Astrocyte (in vitro differentiated cells and primary cell): ENCODE data around the gene PASD1. TPM values are rescaled to one million over a fixed set of nuclear protein-coding genes. Genes with fewer than 3 reads are reported as not detected.

Source experiments
- DNase-seq: peaks from one replicate; pipeline ENCODE4 v3.0.0-alpha.2; 2010; ENCODE audit warnings: low read depth
- FAIRE-seq: peaks from 2 replicates; lab custom pipeline; 2011; peaks lifted over from hg19 to GRCh38; lab: Jason Lieb, UNC
- H2AFZ ChIP-seq: 2 replicates; pipeline ENCODE4 v1.6.0; 2012; ENCODE audit warnings: low read depth, low read length, inconsistent platforms
- H3K27ac ChIP-seq: 2 replicates; pipeline ENCODE4 v1.5.1; 2011; ENCODE audit warnings: low read depth, low read length, inconsistent platforms
- H3K27me3 ChIP-seq: 2 replicates; pipeline ENCODE4 v1.6.0; 2011; ENCODE audit warnings: low read length, inconsistent platforms; ENCODE audit not compliant: insufficient read depth
- H3K36me3 ChIP-seq: 2 replicates; pipeline ENCODE4 v1.5.1; 2011; ENCODE audit warnings: low read length, inconsistent platforms; ENCODE audit not compliant: insufficient read depth
- H3K4me1 ChIP-seq: 2 replicates; pipeline ENCODE4 v1.5.1; 2011; ENCODE audit warnings: low read length, inconsistent platforms; ENCODE audit not compliant: insufficient read depth
- H3K4me2 ChIP-seq: 2 replicates; pipeline ENCODE4 v1.6.0; 2012; ENCODE audit warnings: low read length, inconsistent platforms
- H3K4me3 ChIP-seq: 2 replicates; pipeline ENCODE4 v1.5.1; 2011; ENCODE audit warnings: low read depth, mild to moderate bottlenecking, low read length, inconsistent platforms; ENCODE audit not compliant: insufficient read depth
- H3K79me2 ChIP-seq: 2 replicates; pipeline ENCODE4 v1.6.0; 2012; ENCODE audit warnings: mild to moderate bottlenecking, low read length, inconsistent platforms; ENCODE audit not compliant: insufficient read depth
- H3K9ac ChIP-seq: 2 replicates; pipeline ENCODE4 v1.6.0; 2012; ENCODE audit warnings: mild to moderate bottlenecking, low read length, inconsistent platforms
- H3K9me3 ChIP-seq: 2 replicates; pipeline ENCODE4 v1.5.1; 2012; ENCODE audit warnings: low read depth, mild to moderate bottlenecking, low read length, inconsistent platforms; ENCODE audit not compliant: insufficient read depth
- H4K20me1 ChIP-seq: 2 replicates; pipeline ENCODE4 v1.6.0; 2012; ENCODE audit warnings: low read length, inconsistent platforms; ENCODE audit not compliant: insufficient read depth
- H3K27ac Mint-ChIP-seq: one replicate; pipeline ENCODE4 v1.8.0; 2021; ENCODE audit warnings: mild to moderate bottlenecking, mixed read lengths; ENCODE audit not compliant: unreplicated experiment
- H3K27me3 Mint-ChIP-seq: one replicate; pipeline ENCODE4 v1.8.0; 2021; ENCODE audit warnings: low read depth, mixed read lengths; ENCODE audit not compliant: unreplicated experiment
- H3K36me3 Mint-ChIP-seq: one replicate; pipeline ENCODE4 v1.8.0; 2021; ENCODE audit warnings: low read depth, mixed read lengths; ENCODE audit not compliant: unreplicated experiment
- H3K4me1 Mint-ChIP-seq: one replicate; pipeline ENCODE4 v1.8.0; 2021; ENCODE audit warnings: low read depth, mixed read lengths; ENCODE audit not compliant: unreplicated experiment
- H3K4me3 Mint-ChIP-seq: one replicate; pipeline ENCODE4 v1.8.0; 2021; ENCODE audit warnings: mild to moderate bottlenecking, moderate library complexity, mixed read lengths; ENCODE audit not compliant: unreplicated experiment
- H3K9me3 Mint-ChIP-seq: one replicate; pipeline ENCODE4 v1.8.0; 2021; ENCODE audit warnings: mild to moderate bottlenecking, mixed read lengths; ENCODE audit not compliant: unreplicated experiment
- CTCF ChIP-seq: IDR thresholded peaks from 2 replicates; pipeline ENCODE4 v1.5.1; 2011; ENCODE audit warnings: low read depth, mild to moderate bottlenecking, inconsistent platforms, low read length, moderate library complexity; ENCODE audit not compliant: insufficient read depth
- EZH2 ChIP-seq: IDR thresholded peaks from 2 replicates; pipeline ENCODE4 v1.6.1; 2012; ENCODE audit warnings: mild to moderate bottlenecking, low read length, inconsistent platforms; ENCODE audit not compliant: insufficient read depth
- total RNA-seq: library from RNA; stranded (reverse); gene quantifications from 2 replicates; pipeline ENCODE4 v1.2.1, GENCODE V29; 2021

Gene PASD1
- total RNA-seq, 1 donor from 2014 or later, result not detected

DNA sequence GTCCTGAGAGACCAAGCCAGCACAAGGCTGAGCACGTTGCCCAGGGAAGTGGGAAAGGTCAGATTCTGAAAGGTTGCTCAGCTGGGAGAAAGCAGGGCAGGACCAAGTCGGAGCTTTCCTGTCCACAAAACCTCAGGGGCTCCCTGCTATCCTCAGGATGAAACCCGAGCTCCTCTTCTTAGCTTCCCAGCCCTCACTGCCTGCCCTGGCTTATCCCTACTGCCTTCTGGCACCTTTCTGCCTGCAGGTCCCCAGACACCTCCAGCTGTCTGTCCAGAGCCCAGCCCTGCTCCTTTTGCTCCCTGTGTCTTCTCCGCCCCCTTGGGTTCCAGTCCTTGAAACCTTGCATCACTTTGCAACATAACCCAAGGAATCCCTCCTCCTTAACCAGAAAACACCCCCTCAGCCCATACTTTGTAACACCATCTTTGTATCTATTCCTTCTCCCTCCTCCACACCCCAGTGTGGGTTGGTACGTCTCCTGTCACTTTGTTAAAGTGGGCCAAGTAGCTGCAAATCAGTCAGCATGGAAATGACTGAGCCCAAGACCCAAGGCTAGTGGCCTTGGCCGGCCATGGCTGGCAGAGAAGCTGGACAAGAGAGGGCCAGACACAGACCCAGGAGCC lies 111.8 kb downstream of the PASD1 start:
- H3K9me3 Mint-ChIP-seq, result no peaks in the 10 kb centered on the region
- Histone ChIP-seq H3K79me2 (no peaks in the 10 kb centered on the region), H3K9ac (no peak overlapping the region), H3K9me3 (no peaks in the 10 kb centered on the region), H3K27me3 (no peaks in the 10 kb centered on the region), H3K4me1 (no peaks in the 10 kb centered on the region), H4K20me1 (no peaks in the 10 kb centered on the region), H3K4me3 (no peak overlapping the region), H2AFZ (no peak overlapping the region), H3K36me3 (no peaks in the 10 kb centered on the region), H3K4me2 (no peak overlapping the region), H3K27ac (no peak overlapping the region)
- peaks cover 11% of the 10 kb centered on the region for H3K27me3 Mint-ChIP-seq
- no peak for FAIRE-seq
- DNase-seq, result no peak
- no peak for TF ChIP-seq EZH2
- no peak for TF ChIP-seq CTCF
- no peak overlapping the region for H3K27ac Mint-ChIP-seq
- no peaks in the 10 kb centered on the region for H3K4me1 Mint-ChIP-seq
- no peaks in the 10 kb centered on the region for H3K36me3 Mint-ChIP-seq
- no peak overlapping the region for H3K4me3 Mint-ChIP-seq

DNA sequence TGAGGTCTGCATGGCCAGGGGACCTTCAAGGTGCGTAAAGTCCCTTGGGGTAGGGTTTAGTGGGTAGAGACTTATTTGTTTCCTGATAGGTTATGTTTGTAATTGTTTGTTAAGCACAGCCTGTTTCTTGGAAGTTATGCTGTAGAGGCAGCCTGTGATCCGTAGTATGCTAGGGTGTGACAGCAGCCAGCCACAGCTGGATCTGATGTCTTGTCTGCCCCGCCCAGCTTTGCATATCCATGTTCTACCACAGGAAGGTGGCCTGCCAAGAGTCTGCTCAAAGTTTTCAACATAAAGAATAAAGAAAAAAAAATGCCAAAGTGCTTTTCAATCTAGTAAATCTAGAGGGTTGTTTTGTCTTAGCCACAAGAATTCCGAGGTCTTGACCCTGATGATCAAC lies 112.7 kb downstream of the PASD1 start:
- H3K79me2 ChIP-seq, result no peaks in the 10 kb centered on the region
- no peak overlapping the region for H3K4me3 ChIP-seq
- Mint-ChIP-seq H3K4me3 (no peak overlapping the region), H3K4me1 (no peaks in the 10 kb centered on the region), H3K9me3 (no peaks in the 10 kb centered on the region), H3K27me3 (peaks cover 13% of the 10 kb centered on the region), H3K27ac (no peak overlapping the region), H3K36me3 (no peaks in the 10 kb centered on the region)
- no peak overlapping the region for H3K27ac ChIP-seq
- DNase-seq (no peak), FAIRE-seq (no peak)
- H2AFZ ChIP-seq, result no peak overlapping the region
- TF ChIP-seq EZH2, result no peak
- no peak for TF ChIP-seq CTCF
- no peaks in the 10 kb centered on the region for H3K27me3 ChIP-seq
- no peaks in the 10 kb centered on the region for H3K4me1 ChIP-seq
- H3K4me2 ChIP-seq, result no peak overlapping the region
- H3K9ac ChIP-seq, result no peak overlapping the region
- no peaks in the 10 kb centered on the region for H3K36me3 ChIP-seq
- H3K9me3 ChIP-seq, result no peaks in the 10 kb centered on the region
- H4K20me1 ChIP-seq, result no peaks in the 10 kb centered on the region

GRCh38 chrX:151679798-151680402 lies 116.4 kb downstream of the PASD1 start:
- no peak overlapping the region for H3K4me3 ChIP-seq
- no peak overlapping the region for H2AFZ ChIP-seq
- H3K9me3 Mint-ChIP-seq, result no peaks in the 10 kb centered on the region
- H3K27me3 ChIP-seq, result no peaks in the 10 kb centered on the region
- peaks cover 6% of the 10 kb centered on the region for H3K27me3 Mint-ChIP-seq
- H3K9me3 ChIP-seq, result no peaks in the 10 kb centered on the region
- H3K4me1 Mint-ChIP-seq, result no peaks in the 10 kb centered on the region
- FAIRE-seq (peak; percentile 9), DNase-seq (no peak)
- H3K4me2 ChIP-seq, result no peak overlapping the region
- H3K36me3 Mint-ChIP-seq, result no peaks in the 10 kb centered on the region
- H3K27ac Mint-ChIP-seq, result no peak overlapping the region
- H3K4me1 ChIP-seq, result no peaks in the 10 kb centered on the region
- no peaks in the 10 kb centered on the region for H3K36me3 ChIP-seq
- H3K9ac ChIP-seq, result no peak overlapping the region
- H3K27ac ChIP-seq, result no peak overlapping the region
- H3K4me3 Mint-ChIP-seq, result no peak overlapping the region
- no peak for TF ChIP-seq EZH2
- no peak for TF ChIP-seq CTCF
- no peaks in the 10 kb centered on the region for H4K20me1 ChIP-seq
- H3K79me2 ChIP-seq, result no peaks in the 10 kb centered on the region
